OCI-LY3 (cell line): ENCODE data around the gene CRTAC1.

Experiments
- H2AFZ ChIP-seq: fragments of 200-600, 300-600 bp; shearing (Covaris generic); 2 replicates; pipeline ENCODE4 v1.6.0; 2014; ENCODE audit warnings: antibody characterized with exemption, low read depth, low read length
- H3K27ac ChIP-seq: fragments of 200-600, 300-600 bp; sonication (generic); 2 replicates; pipeline ENCODE4 v1.5.1; 2014; ENCODE audit warnings: mild to moderate bottlenecking, low read length, moderate library complexity, mixed read lengths
- H3K27me3 ChIP-seq: fragments of 200-600, 300-600 bp; sonication (generic); 2 replicates; pipeline ENCODE4 v1.6.1; 2014; ENCODE audit warnings: low read depth, low read length, mixed read lengths
- H3K36me3 ChIP-seq: fragments of 200-600, 300-600 bp; sonication (generic); replicated peaks from 2 replicates; pipeline ENCODE3; 2014; ENCODE audit warnings: low read depth, low read length, mixed read lengths
- H3K4me1 ChIP-seq: fragments of 300-600, 200-600 bp; sonication (generic); 2 replicates; pipeline ENCODE4 v1.6.1; 2014; ENCODE audit warnings: low read length, mixed read lengths
- H3K4me2 ChIP-seq: fragments of 200-600, 300-600 bp; sonication (generic); 2 replicates; pipeline ENCODE4 v1.6.1; 2014; ENCODE audit warnings: low read length, mixed read lengths
- H3K4me3 ChIP-seq: fragments of 300-600, 200-600 bp; sonication (generic); 2 replicates; pipeline ENCODE4 v1.5.1; 2014; ENCODE audit warnings: antibody characterized with exemption, mild to moderate bottlenecking, low read length, moderate library complexity
- H3K79me2 ChIP-seq: fragments of 300-600, 200-600 bp; shearing (Covaris generic); 2 replicates; pipeline ENCODE4 v1.6.1; 2014; ENCODE audit warnings: mild to moderate bottlenecking, low read length, mixed read lengths
- H3K9ac ChIP-seq: fragments of 300-600, 200-600 bp; shearing (Covaris generic); 2 replicates; pipeline ENCODE4 v1.6.0; 2014; ENCODE audit warnings: mild to moderate bottlenecking, low read length, moderate library complexity
- H3K9me3 ChIP-seq: fragments of 200-600, 300-600 bp; shearing (Covaris generic); 2 replicates; pipeline ENCODE4 v1.6.1; 2014; ENCODE audit warnings: low read length, mixed read lengths; ENCODE audit not compliant: insufficient read depth
- H4K20me1 ChIP-seq: fragments of 200-600, 300-600 bp; sonication (generic); 2 replicates; pipeline ENCODE4 v1.6.1; 2016; ENCODE audit warnings: low read length, mixed read lengths; ENCODE audit not compliant: insufficient read depth
- EZH2phosphoT487 ChIP-seq: fragments of 200-600 bp; shearing (Covaris generic); IDR thresholded peaks from 2 replicates; pipeline ENCODE4 v1.6.1; 2018; ENCODE audit warnings: antibody characterized with exemption, mixed run types, low read depth
- TF ChIP-seq, protein P1 (sequence below): fragments of 200-600, 300-600 bp; sonication (generic); IDR thresholded peaks from 2 replicates; pipeline ENCODE4 v1.5.1; 2014; ENCODE audit warnings: antibody characterized with exemption, low read length, low read depth

Gene CRTAC1

DNA sequence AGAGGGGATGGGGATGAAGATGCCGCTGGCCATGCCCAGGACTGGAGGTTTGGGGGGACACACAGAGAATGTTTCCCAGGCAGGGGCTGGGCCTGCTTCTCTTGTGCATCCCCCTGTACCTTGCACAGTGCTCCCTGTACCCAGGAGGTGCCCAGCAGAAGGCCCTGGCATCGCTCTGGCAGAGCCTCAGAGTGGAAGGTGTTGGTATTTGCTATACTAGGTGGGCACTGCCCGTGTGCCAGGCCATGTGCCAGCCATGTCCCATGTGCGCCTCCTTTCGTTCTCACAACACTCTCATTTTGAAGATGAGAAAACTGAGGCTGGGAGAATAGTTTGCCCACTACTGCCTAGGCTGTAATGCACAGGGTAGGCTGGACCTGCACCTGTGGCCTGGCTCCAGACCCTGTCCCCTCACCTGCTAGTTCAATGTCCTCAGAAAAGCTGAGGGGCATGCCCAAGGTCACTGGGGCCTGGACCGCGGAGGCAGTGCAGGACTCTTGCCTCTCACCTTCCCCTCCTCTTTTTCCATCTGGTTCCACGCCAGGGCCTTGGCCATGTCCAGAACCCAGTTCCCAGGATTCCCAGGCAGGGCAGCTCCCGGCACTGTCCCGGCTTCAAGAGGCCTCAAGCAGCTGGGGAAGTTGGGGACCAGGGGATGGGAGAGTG, 116.1 kb downstream of the CRTAC1 start:
- Histone ChIP-seq H3K27me3 (peaks cover 16% of the 10 kb centered on the region), H3K4me2 (peak overlapping the region; percentile 72), H3K27ac (no peak overlapping the region), H3K36me3 (no peaks in the 10 kb centered on the region), H3K9me3 (no peaks in the 10 kb centered on the region), H3K4me3 (peak overlapping the region; percentile 70), H2AFZ (peak overlapping the region; percentile 95; the same call in 1 of the 2 replicates), H4K20me1 (no peaks in the 10 kb centered on the region), H3K79me2 (no peaks in the 10 kb centered on the region), H3K9ac (no peak overlapping the region), H3K4me1 (peaks cover 3% of the 10 kb centered on the region; the same call in 1 of the 2 replicates)
- TF ChIP-seq, protein P1, sequence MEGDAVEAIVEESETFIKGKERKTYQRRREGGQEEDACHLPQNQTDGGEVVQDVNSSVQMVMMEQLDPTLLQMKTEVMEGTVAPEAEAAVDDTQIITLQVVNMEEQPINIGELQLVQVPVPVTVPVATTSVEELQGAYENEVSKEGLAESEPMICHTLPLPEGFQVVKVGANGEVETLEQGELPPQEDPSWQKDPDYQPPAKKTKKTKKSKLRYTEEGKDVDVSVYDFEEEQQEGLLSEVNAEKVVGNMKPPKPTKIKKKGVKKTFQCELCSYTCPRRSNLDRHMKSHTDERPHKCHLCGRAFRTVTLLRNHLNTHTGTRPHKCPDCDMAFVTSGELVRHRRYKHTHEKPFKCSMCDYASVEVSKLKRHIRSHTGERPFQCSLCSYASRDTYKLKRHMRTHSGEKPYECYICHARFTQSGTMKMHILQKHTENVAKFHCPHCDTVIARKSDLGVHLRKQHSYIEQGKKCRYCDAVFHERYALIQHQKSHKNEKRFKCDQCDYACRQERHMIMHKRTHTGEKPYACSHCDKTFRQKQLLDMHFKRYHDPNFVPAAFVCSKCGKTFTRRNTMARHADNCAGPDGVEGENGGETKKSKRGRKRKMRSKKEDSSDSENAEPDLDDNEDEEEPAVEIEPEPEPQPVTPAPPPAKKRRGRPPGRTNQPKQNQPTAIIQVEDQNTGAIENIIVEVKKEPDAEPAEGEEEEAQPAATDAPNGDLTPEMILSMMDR = no peak
- TF ChIP-seq EZH2phosphoT487 = no peak

DNA sequence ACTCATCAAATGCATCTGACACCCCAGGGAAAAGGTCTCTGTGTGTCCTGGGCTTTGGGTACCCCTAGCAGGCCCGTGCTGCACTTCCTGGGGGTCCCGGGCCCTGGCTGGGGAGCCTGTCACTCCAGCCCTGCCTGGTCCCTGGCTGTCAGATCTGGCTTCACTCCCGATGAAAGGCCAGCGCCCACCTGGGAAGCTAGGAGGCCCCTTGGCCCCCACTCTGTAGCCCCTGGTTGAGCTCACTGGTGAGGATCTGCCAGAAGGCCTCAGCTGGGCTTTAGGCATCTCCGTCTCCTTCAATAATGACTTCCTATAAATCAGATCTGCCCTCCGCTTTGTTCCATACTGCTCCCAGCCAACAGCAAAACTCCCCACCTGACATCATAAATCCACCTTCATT, 116.8 kb downstream of the CRTAC1 start:
- Histone ChIP-seq H2AFZ (no peak overlapping the region), H4K20me1 (no peaks in the 10 kb centered on the region), H3K27ac (no peak overlapping the region), H3K27me3 (peaks cover 19% of the 10 kb centered on the region), H3K4me2 (no peak overlapping the region), H3K9ac (no peak overlapping the region), H3K4me3 (no peak overlapping the region), H3K4me1 (peaks cover 3% of the 10 kb centered on the region; the same call in 1 of the 2 replicates), H3K9me3 (no peaks in the 10 kb centered on the region), H3K36me3 (no peaks in the 10 kb centered on the region), H3K79me2 (no peaks in the 10 kb centered on the region)
- TF ChIP-seq, protein P1 = no peak
- no peak for TF ChIP-seq EZH2phosphoT487

DNA sequence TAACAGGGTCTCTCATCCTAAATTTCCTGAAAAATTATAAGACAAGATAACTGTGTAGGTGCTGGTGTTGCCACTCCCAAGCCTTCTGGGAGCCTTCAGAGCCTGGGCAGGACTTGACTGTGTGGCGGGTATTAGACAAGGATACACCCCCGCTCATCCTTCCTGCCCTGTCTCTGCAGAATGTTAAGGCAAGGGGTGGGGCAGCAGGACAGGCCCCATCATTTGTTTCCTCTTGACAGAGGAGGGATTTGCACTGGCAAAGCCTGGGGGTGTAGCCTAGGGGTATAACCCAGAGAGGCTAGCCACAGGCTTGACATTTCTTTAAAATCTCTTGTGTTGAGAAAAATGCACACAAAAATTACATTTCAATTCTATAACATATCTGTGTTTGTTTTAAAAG, 117.2 kb downstream of the CRTAC1 start:
- Histone ChIP-seq H3K4me2 (no peak overlapping the region), H3K27me3 (peaks cover 19% of the 10 kb centered on the region), H2AFZ (no peak overlapping the region), H4K20me1 (no peaks in the 10 kb centered on the region), H3K27ac (no peak overlapping the region), H3K36me3 (no peaks in the 10 kb centered on the region), H3K9ac (no peak overlapping the region), H3K79me2 (no peaks in the 10 kb centered on the region), H3K4me3 (no peak overlapping the region), H3K9me3 (no peaks in the 10 kb centered on the region), H3K4me1 (peaks cover 3% of the 10 kb centered on the region; the same call in 1 of the 2 replicates)
- TF ChIP-seq EZH2phosphoT487 = no peak
- TF ChIP-seq, protein P1 = no peak

DNA sequence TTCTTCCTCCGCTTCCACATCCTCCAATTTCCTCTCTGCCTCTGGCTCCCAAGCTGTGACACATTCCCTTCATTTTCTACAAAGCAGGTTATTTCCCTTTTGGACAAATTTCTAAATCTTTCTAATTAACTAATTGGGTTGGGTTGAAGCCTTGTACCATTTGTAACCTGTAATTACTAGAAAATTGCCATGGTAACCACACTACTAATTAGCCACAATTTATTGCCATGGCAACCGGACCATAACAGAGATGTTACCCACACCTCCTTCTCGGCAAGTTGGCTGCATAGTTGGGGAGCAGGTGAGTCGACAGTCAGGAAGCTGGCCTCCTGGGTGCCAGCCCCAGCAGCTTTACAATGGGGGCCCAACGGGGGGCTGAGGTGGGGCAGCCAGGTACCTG, 119.2 kb downstream of the CRTAC1 start:
- TF ChIP-seq EZH2phosphoT487 = no peak
- TF ChIP-seq, protein P1 = no peak
- Histone ChIP-seq H3K9ac (no peak overlapping the region), H4K20me1 (no peaks in the 10 kb centered on the region), H3K9me3 (no peaks in the 10 kb centered on the region), H3K36me3 (no peaks in the 10 kb centered on the region), H3K4me2 (no peak overlapping the region), H3K4me3 (no peak overlapping the region), H3K4me1 (peaks cover 3% of the 10 kb centered on the region; the same call in 1 of the 2 replicates), H3K79me2 (no peaks in the 10 kb centered on the region), H2AFZ (no peak overlapping the region), H3K27ac (no peak overlapping the region), H3K27me3 (peaks cover 29% of the 10 kb centered on the region)
